ENCODE results near the gene PARD3B.

PARD3B gene

GRCh38 chr2:205657579-205657978, 1112.3 kb downstream of the PARD3B start:
- DNase-seq (ENCODE audit: extremely low read depth in 1 of 2, low read depth in 1 of 2): no peak

- no peak for DNase-seq (ENCODE audit: extremely low read depth in 1 of 2, low read depth in 1 of 2)
Observed at GRCh38 chr2:205658068-205658467, 1112.8 kb downstream of the PARD3B start.

GRCh38 chr2:205658572-205658971, 1113.3 kb downstream of the PARD3B start:
- DNase-seq (ENCODE audit: extremely low read depth in 1 of 2, low read depth in 1 of 2): no peak

GRCh38 chr2:205659922-205660321, 1114.6 kb downstream of the PARD3B start:
- DNase-seq (ENCODE audit: extremely low read depth in 1 of 2, low read depth in 1 of 2): no peak

- DNase-seq (ENCODE audit: extremely low read depth in 1 of 2, low read depth in 1 of 2): no peak
Observed at GRCh38 chr2:205660521-205661124, 1115.3 kb downstream of the PARD3B start.

GRCh38 chr2:205661281-205661680, 1116.0 kb downstream of the PARD3B start:
- no peak for DNase-seq (ENCODE audit: extremely low read depth in 1 of 2, low read depth in 1 of 2)

GRCh38 chr2:205662206-205662965, 1117.1 kb downstream of the PARD3B start:
- no peak for DNase-seq (ENCODE audit: extremely low read depth in 1 of 2, low read depth in 1 of 2)

GRCh38 chr2:205665791-205666190, 1120.5 kb downstream of the PARD3B start:
- DNase-seq (ENCODE audit: extremely low read depth in 1 of 2, low read depth in 1 of 2): no peak
